Kidney (tissue), 14 donors: ENCODE data around the gene ZNF578. TPM values are rescaled to one million over a fixed set of nuclear protein-coding genes. Genes with fewer than 3 reads are reported as not detected.
"Not testable (repeated sequence)": the region's sequence is repeated elsewhere in the genome, so short reads cannot be mapped to it uniquely, and the experiment has no call there.

ENCODE experiments used
- DNase-seq, 5 donors: peaks; one replicate each; pipeline ENCODE4 v3.0.0-alpha.2; 2013 to 2020
- FAIRE-seq: peaks from 2 replicates; lab custom pipeline; 2012; peaks lifted over from hg19 to GRCh38; lab: Jason Lieb, UNC
- H3K27ac ChIP-seq, 2 donors: one replicate each; pipeline ENCODE4 v1.7.0; 2013; ENCODE audit warnings: low read depth in 2 of 2, low read length in 2 of 2, inconsistent platforms in 1 of 2
- H3K27me3 ChIP-seq: one replicate; pipeline ENCODE4 v1.7.1; 2013; ENCODE audit warnings: low read length, inconsistent platforms; ENCODE audit not compliant: control insufficient read depth, insufficient read depth
- H3K36me3 ChIP-seq, 3 donors: one replicate each; pipeline versions ENCODE4 v1.7.0 to v1.7.1; 2013; ENCODE audit warnings: low read length in 3 of 3, control low read depth in 1 of 3, inconsistent platforms in 1 of 3; ENCODE audit not compliant: insufficient read depth in 3 of 3, control insufficient read depth in 2 of 3
- H3K4me1 ChIP-seq, 3 donors: one replicate each; pipeline versions ENCODE4 v1.7.0 to v1.7.1; 2013; ENCODE audit warnings: low read length in 3 of 3, inconsistent platforms in 1 of 3, low read depth in 1 of 3; ENCODE audit not compliant: control insufficient read depth in 2 of 3, insufficient read depth in 2 of 3
- H3K4me3 ChIP-seq, 3 donors: one replicate each; pipeline versions ENCODE4 v1.7.0 to v1.8.1; 2013; ENCODE audit warnings: low read length in 3 of 3, control low read depth in 1 of 3, inconsistent platforms in 1 of 3
- H3K9ac ChIP-seq, 3 donors: one replicate each; pipeline versions ENCODE4 v1.7.0 to v1.7.1; 2013; ENCODE audit warnings: low read length in 3 of 3, control low read depth in 1 of 3, inconsistent platforms in 1 of 3
- H3K9me3 ChIP-seq, 3 donors: one replicate each; pipeline versions ENCODE4 v1.7.0 to v1.7.1; 2013; ENCODE audit warnings: low read length in 3 of 3, control low read depth in 1 of 3, inconsistent platforms in 1 of 3; ENCODE audit not compliant: control insufficient read depth in 2 of 3, insufficient read depth in 1 of 3
- intact Hi-C: fragments of 100-400 bp; cut with DNase I; formaldehyde crosslinking; loops from one replicate; pipeline ENCODE4 v1.11.1; 2022
- polyA plus RNA-seq: library from polyadenylated mRNA; stranded (reverse); fragments of 350-450 nt; fragmentation: Illumina TruSeq; extraction: RNeasy Lipid Tissue Mini Kit (QIAGEN cat#74804); gene quantifications from one replicate; pipeline ENCODE4 v1.2.3, GENCODE V29; 2014; ENCODE audit warnings: low read depth, low replicate concordance; ENCODE audit not compliant: insufficient read depth
- total RNA-seq: library from RNA; stranded (reverse); fragmentation: NEBNext Ultra II Directional; extraction: Animal tissue kit (Norgen Biotek cat#: 25700); gene quantifications from one replicate; pipeline ENCODE4 v1.2.1, GENCODE V29; 2021
- TF ChIP-seq, protein P1 (sequence below): IDR thresholded peaks from 3 replicates; pipeline ENCODE4 v1.5.1; 2012; ENCODE audit warnings: mild to moderate bottlenecking, moderate library complexity, borderline replicate concordance; ENCODE audit not compliant: insufficient read depth; ENCODE audit errors: extremely low read depth
- donor health status: control.
- donor health status: control.
- donor health status: control.
- donor health status: control.
- donor health status: control.
- donor health status: DM: yes; HTN: yes; CAD: no.
- donor health status: Normal renal cell carcinoma (clear cell type).

Gene ZNF578
- total and polyA plus RNA-seq, 2 donors from 2014 or later: 0.69 to 3.7 TPM

DNA sequence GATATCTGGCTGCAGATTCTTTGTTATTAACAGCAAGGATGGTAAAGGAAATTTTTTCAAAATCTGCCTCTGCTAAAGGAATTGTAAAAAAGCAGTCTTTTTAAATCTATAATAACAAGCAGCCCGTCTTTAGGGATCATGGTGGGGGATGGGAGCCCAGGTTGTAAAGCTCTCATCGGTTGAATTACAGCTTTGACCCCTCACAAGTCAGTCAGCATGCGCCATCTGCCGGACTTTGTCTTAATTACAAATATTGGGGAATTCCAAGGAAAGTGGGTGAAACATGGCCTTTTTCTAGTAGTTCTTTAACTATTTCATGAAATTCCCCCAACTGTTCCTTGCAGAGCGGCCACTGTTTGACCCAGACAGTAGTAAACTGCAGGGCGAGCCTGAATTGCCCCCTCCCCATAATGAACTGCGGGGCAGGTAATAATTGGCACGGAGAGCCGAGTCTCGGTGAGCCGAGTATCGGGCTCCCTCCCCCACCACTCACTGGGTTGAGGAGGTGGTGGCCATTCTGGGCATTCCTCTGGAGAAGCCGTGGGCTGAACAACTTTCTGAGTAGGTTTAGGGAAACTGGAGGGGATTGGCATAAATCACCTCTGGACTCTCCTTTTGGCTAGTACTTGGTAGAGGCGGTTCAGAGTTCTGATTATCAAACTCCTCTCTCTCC is 11.6 kb downstream of the ZNF578 start:
- H3K4me1 ChIP-seq: no peaks in the 10 kb centered on the region
- FAIRE-seq: no peak
- H3K4me3 ChIP-seq: no peak overlapping the region
- H3K9ac ChIP-seq: no peak overlapping the region
- H3K27ac ChIP-seq: no peak overlapping the region
- H3K36me3 ChIP-seq: peaks cover 0 to 2% (median 0%) of the 10 kb centered on the region in 3 donors
- intact Hi-C loops: no loop called here
- no peaks in the 10 kb centered on the region for H3K27me3 ChIP-seq
- DNase-seq: no peak
- peaks cover 2 to 83% (median 37%) of the 10 kb centered on the region in 3 donors for H3K9me3 ChIP-seq
- TF ChIP-seq, protein P1, sequence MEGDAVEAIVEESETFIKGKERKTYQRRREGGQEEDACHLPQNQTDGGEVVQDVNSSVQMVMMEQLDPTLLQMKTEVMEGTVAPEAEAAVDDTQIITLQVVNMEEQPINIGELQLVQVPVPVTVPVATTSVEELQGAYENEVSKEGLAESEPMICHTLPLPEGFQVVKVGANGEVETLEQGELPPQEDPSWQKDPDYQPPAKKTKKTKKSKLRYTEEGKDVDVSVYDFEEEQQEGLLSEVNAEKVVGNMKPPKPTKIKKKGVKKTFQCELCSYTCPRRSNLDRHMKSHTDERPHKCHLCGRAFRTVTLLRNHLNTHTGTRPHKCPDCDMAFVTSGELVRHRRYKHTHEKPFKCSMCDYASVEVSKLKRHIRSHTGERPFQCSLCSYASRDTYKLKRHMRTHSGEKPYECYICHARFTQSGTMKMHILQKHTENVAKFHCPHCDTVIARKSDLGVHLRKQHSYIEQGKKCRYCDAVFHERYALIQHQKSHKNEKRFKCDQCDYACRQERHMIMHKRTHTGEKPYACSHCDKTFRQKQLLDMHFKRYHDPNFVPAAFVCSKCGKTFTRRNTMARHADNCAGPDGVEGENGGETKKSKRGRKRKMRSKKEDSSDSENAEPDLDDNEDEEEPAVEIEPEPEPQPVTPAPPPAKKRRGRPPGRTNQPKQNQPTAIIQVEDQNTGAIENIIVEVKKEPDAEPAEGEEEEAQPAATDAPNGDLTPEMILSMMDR: no peak

DNA sequence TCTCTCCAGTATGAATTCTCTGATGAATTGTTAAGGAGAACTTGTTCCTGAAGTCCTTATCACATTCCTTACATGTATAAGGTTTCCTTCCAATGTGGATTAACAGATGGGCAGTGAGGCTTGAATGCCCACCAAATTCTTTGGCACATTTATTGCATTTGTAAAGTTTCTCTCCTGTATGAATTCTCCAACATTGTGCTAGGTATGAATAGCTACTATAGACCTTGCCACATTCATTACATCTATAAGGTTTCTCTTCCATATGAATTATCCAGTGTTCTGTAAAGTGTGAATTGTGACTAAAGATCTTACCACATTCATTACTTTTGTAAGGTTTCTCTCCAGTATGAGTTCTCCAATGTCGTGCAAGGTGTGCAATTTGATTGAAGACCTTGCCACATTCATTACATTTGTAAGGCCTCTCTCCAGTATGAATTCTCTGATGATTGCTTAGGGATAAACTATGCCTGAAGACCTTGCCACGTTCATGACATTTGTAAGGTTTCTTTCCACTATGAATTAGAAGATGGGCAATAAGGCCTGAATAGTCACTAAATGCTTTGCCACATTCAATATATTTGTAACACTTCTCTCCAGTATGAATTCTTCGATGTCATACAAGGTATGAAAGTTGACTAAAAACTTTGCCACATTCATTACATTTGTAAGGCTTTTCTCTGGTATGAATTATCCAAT is 20.4 kb downstream of the ZNF578 start:
- intact Hi-C loops: no loop called here
- DNase-seq (no peak), FAIRE-seq (no peak)
- peaks cover 4 to 89% (median 63%) of the 10 kb centered on the region in 3 donors for H3K9me3 ChIP-seq
- no peak overlapping the region for H3K9ac ChIP-seq
- H3K4me3 ChIP-seq: no peak overlapping the region
- H3K36me3 ChIP-seq: no peaks in the 10 kb centered on the region
- no peaks in the 10 kb centered on the region for H3K4me1 ChIP-seq
- H3K27me3 ChIP-seq: no peaks in the 10 kb centered on the region
- no peak overlapping the region for H3K27ac ChIP-seq
- TF ChIP-seq, protein P1: no peak

DNA sequence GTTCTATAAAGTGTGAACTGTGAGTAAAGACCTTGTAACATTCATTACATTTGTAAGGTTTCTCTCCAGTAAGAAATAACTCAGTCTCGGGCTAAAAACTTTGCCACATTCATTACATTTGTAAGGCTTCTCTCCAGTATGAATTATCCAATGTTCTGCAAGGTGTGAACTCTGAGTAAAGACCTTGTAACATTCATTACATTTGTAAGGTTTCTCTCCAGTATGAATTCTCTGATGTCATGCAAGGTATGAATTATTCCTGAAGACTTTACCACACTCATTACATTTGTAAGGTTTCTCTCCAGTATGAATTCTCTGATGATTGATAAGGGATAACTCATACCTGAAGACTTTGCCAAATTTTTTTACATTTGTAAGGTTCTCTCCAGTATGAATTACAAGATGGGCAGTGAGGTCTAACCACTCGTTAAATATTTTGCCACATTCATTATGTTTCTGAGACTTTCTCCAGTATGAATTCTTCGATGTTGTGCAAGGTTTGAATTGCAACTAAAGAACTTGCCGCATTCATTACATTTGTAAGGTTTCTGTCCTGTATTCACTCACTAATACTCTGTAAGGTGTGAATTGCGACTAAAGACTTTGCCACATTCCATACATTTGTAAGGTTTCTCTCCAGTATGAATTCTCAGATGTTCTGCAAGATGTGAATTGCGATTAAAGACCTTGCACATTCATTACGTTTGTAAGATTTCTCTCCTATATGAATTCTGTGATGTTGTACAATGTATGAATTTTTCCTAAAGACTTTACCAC is 21.2 kb downstream of the ZNF578 start:
- TF ChIP-seq, protein P1: no peak
- Histone ChIP-seq H3K27ac (no peak overlapping the region), H3K9me3 (peaks cover 4 to 83% (median 64%) of the 10 kb centered on the region in 3 donors)

DNA sequence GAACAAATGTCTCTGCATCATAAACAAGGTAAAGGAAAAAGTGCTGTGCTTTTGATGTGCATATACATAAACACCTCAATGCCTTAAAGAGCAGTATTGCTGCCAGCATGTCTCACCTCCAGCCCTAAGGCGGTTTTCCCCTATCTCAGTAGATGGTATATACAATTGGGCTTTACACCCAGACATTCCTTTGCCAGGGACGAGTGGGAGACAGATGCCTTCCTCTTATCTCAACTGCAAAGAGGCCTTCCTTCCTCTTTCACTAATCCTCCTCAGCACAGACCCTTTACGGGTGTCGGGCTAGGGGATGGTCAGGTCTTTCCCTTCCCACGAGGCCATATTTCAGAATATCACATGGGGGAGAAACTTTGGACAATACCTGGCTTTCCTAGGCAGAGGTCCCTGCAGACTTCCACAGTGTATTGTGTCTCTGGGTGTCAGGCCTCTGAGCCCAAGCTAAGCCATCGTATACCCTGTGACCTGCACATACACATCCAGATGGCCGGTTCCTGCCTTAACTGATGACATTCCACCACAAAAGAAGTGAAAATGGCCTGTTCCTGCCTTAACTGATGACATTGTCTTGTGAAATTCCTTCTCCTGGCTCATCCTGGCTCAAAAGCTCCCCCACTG is 30.9 kb downstream of the ZNF578 start:
- H3K9me3 ChIP-seq: peaks cover 0 to 46% (median 7%) of the 10 kb centered on the region in 3 donors
- H3K9ac ChIP-seq, H3K4me3 ChIP-seq, FAIRE-seq, H3K27ac ChIP-seq, DNase-seq, H3K36me3 ChIP-seq, H3K4me1 ChIP-seq, intact Hi-C loops, H3K27me3 ChIP-seq: not testable (repeated sequence)

More for the DNA sequence above, 21.2 kb downstream of the ZNF578 start:
- no peaks in the 10 kb centered on the region for H3K4me1 ChIP-seq
- DNase-seq (no peak), FAIRE-seq (no peak)
- H3K27me3 ChIP-seq: no peaks in the 10 kb centered on the region
- intact Hi-C loops: no loop called here
- no peak overlapping the region for H3K9ac ChIP-seq
- H3K4me3 ChIP-seq: peak overlapping the region in 1 of 3 donors; percentile 19
- no peaks in the 10 kb centered on the region for H3K36me3 ChIP-seq

DNA sequence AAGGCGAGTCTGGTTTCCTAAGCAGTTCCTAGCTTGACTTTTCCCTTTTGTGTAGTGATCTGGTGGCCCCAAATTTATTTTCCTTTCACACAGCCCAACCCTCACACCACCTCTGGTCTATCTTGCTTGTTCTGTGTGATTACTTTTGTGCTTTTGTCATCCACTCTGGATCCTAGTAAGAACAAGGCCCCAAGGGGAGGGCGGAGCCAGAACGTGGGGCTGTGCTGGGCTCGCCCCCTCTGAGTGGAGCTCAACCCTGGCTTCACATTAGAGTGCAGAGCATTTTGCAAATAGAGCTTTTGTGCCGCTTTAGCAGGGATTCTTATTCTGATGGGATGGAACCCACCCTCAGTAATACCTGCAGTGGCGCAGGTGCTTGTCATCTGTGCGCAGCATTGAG is 31.7 kb downstream of the ZNF578 start:
- H3K27me3 ChIP-seq, H3K36me3 ChIP-seq, H3K9ac ChIP-seq, H3K4me1 ChIP-seq, DNase-seq, H3K4me3 ChIP-seq, intact Hi-C loops, H3K27ac ChIP-seq, FAIRE-seq: not testable (repeated sequence)
- H3K9me3 ChIP-seq: peaks cover 0 to 44% (median 4%) of the 10 kb centered on the region in 3 donors
